AG04450 (cell line): Measurements from ENCODE around the gene PDE3A. TPM values are rescaled to one million over a fixed set of nuclear protein-coding genes. Genes with fewer than 3 reads are reported as not detected.

Experiments used
- CTCF ChIA-PET: fragments of 300-600, 350-600 bp; formaldehyde crosslinking; extraction: SDS; loops from one replicate; lab custom pipeline; 2022; ENCODE audit warnings: antibody characterized with exemption, inconsistent platforms; lab: Charles Lee
- POLR2A ChIA-PET: fragments of 350-600 bp; formaldehyde crosslinking; extraction: SDS; loops from one replicate; lab custom pipeline; 2021; ENCODE audit warnings: antibody characterized with exemption, inconsistent platforms; lab: Yijun Ruan, JAX
- DNase-seq: peaks from one replicate; pipeline ENCODE4 v3.0.0-alpha.2; 2011; ENCODE audit warnings: low read depth, low spot score
- H3K27ac ChIP-seq: one replicate; pipeline ENCODE4 v1.5.1; 2012; ENCODE audit warnings: low read depth, low read length, control low read depth
- H3K27me3 ChIP-seq: one replicate; pipeline ENCODE4 v1.6.0; 2012; ENCODE audit warnings: low read length; ENCODE audit not compliant: control insufficient read depth, insufficient read depth
- H3K4me3 ChIP-seq: 2 replicates; pipeline ENCODE4 v1.5.1; 2011; ENCODE audit warnings: mild to moderate bottlenecking, low read depth, low read length, control low read depth
- H3K9me3 ChIP-seq: 2 replicates; pipeline ENCODE4 v1.5.1; 2012; ENCODE audit warnings: low read length; ENCODE audit not compliant: control insufficient read depth, insufficient read depth
- polyA plus RNA-seq: library from polyadenylated mRNA; depleted of rRNA; stranded (reverse); fragments of >200 nt; gene quantifications from 2 replicates; pipeline ENCODE4 v1.2.3, GENCODE V29; 2011
- TF ChIP-seq, protein P1 (sequence below): IDR thresholded peaks from 2 replicates; pipeline ENCODE4 v1.5.1; 2011; ENCODE audit warnings: low read depth, low read length, control low read depth, inconsistent platforms

Gene PDE3A
- polyA plus RNA-seq, 1 experiment: 0.10 TPM

DNA sequence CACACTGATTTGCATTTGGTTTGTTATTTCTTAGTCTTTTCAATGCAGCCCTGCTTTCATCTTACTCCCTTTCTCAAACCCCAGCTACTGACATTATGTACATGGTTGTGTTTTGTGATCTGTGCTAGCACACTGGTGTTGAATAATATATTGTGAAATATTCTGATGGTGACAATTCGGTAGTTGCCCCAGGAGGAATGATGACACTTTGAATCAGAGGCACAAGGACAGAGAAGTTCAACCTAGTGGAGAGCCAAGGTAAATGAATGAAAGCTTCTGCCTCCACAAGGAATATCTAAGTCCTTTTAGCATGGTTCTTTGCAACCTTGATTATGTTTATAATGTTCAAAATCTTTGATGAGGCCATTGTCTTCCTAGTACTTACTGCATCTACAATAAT, 159.9 kb downstream of the PDE3A start:
- Histone ChIP-seq H3K4me3 (no peak overlapping the region), H3K9me3 (no peaks in the 10 kb centered on the region), H3K27me3 (no peaks in the 10 kb centered on the region), H3K27ac (no peak overlapping the region)
- ChIA-PET POLR2A (no interaction called here), CTCF (interaction anchor here (2.2 kb wide), 1 partner anchor 21 kb away, joined by 14 read pairs; no protein-coding TSS in a partner anchor)
- DNase-seq: no peak
- TF ChIP-seq, protein P1, sequence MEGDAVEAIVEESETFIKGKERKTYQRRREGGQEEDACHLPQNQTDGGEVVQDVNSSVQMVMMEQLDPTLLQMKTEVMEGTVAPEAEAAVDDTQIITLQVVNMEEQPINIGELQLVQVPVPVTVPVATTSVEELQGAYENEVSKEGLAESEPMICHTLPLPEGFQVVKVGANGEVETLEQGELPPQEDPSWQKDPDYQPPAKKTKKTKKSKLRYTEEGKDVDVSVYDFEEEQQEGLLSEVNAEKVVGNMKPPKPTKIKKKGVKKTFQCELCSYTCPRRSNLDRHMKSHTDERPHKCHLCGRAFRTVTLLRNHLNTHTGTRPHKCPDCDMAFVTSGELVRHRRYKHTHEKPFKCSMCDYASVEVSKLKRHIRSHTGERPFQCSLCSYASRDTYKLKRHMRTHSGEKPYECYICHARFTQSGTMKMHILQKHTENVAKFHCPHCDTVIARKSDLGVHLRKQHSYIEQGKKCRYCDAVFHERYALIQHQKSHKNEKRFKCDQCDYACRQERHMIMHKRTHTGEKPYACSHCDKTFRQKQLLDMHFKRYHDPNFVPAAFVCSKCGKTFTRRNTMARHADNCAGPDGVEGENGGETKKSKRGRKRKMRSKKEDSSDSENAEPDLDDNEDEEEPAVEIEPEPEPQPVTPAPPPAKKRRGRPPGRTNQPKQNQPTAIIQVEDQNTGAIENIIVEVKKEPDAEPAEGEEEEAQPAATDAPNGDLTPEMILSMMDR: no peak

DNA sequence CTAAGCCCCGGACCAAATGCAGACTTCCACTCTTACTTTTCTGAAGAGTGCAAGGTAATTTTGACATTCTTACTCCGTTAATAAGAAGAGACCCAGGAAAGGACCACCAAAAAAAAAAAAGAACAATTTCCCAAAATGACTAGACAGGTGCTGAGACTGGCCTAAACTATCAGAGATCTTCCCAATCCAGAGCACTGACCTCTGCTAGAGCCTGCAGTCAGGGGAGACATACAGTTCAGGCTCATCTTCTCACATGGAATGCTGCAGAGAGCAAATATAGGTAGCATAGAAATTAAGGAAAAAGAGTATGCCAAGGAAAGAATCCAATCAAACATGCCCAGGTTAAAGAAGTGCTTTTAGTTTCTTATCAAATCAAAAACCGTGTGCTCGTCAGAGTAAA, 177.9 kb downstream of the PDE3A start:
- TF ChIP-seq, protein P1: no peak
- ChIA-PET CTCF (interaction anchor here (0.6 to 5.5 kb wide), 2 partner anchors 10 to 82 kb away, joined by 4 to 44 read pairs; no protein-coding TSS in a partner anchor), POLR2A (no interaction called here)
- Histone ChIP-seq H3K4me3 (no peak overlapping the region), H3K9me3 (no peaks in the 10 kb centered on the region), H3K27ac (no peak overlapping the region), H3K27me3 (no peaks in the 10 kb centered on the region)
- no peak for DNase-seq

DNA sequence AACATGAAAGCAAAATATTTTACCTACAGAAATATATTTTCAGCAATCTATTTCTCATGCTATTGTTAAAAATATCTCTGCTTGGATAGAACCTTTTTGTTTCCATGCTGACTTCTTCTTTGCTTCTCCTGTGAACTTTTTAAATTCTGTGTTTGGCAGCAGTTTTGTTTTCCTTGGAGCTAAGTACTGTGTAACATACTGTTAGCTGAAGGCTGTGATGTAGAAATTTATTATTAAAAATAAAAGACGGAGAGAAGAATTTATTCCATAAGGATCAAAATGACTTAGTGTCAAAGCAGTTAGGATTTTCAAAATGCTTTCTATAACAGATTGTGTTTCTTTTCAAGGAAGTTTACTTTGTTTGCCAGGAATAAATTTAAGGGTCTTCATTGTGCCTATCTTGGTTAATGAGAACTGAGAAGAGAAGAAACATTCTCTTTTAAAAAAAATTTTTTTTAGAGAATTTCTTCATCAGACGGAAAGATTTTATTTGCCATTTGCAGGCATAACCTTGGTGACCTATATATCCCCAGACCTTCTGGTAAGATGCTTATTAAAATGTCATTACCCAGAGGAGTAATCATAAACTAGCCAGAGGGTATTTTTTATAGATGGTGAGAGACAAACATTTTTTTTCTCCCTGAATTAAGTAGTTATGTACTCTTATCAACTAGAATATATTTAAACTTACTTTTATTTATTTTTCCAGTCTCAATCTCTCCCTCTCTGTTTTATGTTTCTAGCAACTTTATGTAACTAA, 179.7 kb downstream of the PDE3A start:
- CTCF ChIA-PET: interaction anchor here (0.5 to 5.5 kb wide), 22 partner anchors 8 to 809 kb away, joined by 3 to 44 read pairs (median 4); no protein-coding TSS in a partner anchor
- TF ChIP-seq, protein P1: no peak
- POLR2A ChIA-PET: no interaction called here
- H3K27me3 ChIP-seq: no peaks in the 10 kb centered on the region
- DNase-seq: no peak
- no peak overlapping the region for H3K27ac ChIP-seq
- H3K4me3 ChIP-seq: no peak overlapping the region
- H3K9me3 ChIP-seq: peaks cover 7% of the 10 kb centered on the region; the same call in 1 of the 2 replicates

DNA sequence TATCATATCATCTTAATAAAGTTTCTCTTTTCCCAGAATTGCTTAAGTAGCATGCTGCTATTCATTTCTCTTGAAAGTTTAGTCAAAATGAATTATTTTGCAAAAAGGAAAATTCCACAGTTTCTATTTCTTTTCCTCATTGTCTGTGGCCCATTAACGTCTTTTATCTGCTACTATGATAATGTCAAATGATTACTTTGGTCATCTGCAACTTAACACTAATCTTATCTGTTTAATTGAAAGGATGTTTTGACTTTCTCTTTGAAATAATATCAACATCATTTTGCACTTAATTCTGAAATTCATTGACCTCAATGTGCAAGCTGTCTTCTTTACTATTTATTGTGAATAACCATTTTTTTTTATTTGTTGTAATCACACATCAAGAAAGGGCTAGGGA, 180.3 kb downstream of the PDE3A start:
- ChIA-PET CTCF (interaction anchor here (0.5 to 5.5 kb wide), 25 partner anchors 8 to 636 kb away, joined by 3 to 44 read pairs (median 4); no protein-coding TSS in a partner anchor), POLR2A (no interaction called here)
- no peak for DNase-seq
- TF ChIP-seq, protein P1: no peak
- no peak overlapping the region for H3K27ac ChIP-seq
- H3K9me3 ChIP-seq: peaks cover 7% of the 10 kb centered on the region; the same call in 1 of the 2 replicates
- H3K27me3 ChIP-seq: no peaks in the 10 kb centered on the region
- no peak overlapping the region for H3K4me3 ChIP-seq
